Kidney (tissue), 14 donors: ENCODE results near the gene MYO16. TPM values are rescaled to one million over a fixed set of nuclear protein-coding genes. Genes with fewer than 3 reads are reported as not detected.

ENCODE experiments used
- DNase-seq, 5 donors: peaks; one replicate each; pipeline ENCODE4 v3.0.0-alpha.2; 2013 to 2020
- FAIRE-seq: peaks from 2 replicates; lab custom pipeline; 2012; peaks lifted over from hg19 to GRCh38; lab: Jason Lieb, UNC
- H3K27ac ChIP-seq, 2 donors: one replicate each; pipeline ENCODE4 v1.7.0; 2013; ENCODE audit warnings: low read depth in 2 of 2, low read length in 2 of 2, inconsistent platforms in 1 of 2
- H3K27me3 ChIP-seq: one replicate; pipeline ENCODE4 v1.7.1; 2013; ENCODE audit warnings: low read length, inconsistent platforms; ENCODE audit not compliant: control insufficient read depth, insufficient read depth
- H3K36me3 ChIP-seq, 3 donors: one replicate each; pipeline versions ENCODE4 v1.7.0 to v1.7.1; 2013; ENCODE audit warnings: low read length in 3 of 3, control low read depth in 1 of 3, inconsistent platforms in 1 of 3; ENCODE audit not compliant: insufficient read depth in 3 of 3, control insufficient read depth in 2 of 3
- H3K4me1 ChIP-seq, 3 donors: one replicate each; pipeline versions ENCODE4 v1.7.0 to v1.7.1; 2013; ENCODE audit warnings: low read length in 3 of 3, inconsistent platforms in 1 of 3, low read depth in 1 of 3; ENCODE audit not compliant: control insufficient read depth in 2 of 3, insufficient read depth in 2 of 3
- H3K4me3 ChIP-seq, 3 donors: one replicate each; pipeline versions ENCODE4 v1.7.0 to v1.8.1; 2013; ENCODE audit warnings: low read length in 3 of 3, control low read depth in 1 of 3, inconsistent platforms in 1 of 3
- H3K9ac ChIP-seq, 3 donors: one replicate each; pipeline versions ENCODE4 v1.7.0 to v1.7.1; 2013; ENCODE audit warnings: low read length in 3 of 3, control low read depth in 1 of 3, inconsistent platforms in 1 of 3
- H3K9me3 ChIP-seq, 3 donors: one replicate each; pipeline versions ENCODE4 v1.7.0 to v1.7.1; 2013; ENCODE audit warnings: low read length in 3 of 3, control low read depth in 1 of 3, inconsistent platforms in 1 of 3; ENCODE audit not compliant: control insufficient read depth in 2 of 3, insufficient read depth in 1 of 3
- CTCF ChIP-seq: IDR thresholded peaks from 3 replicates; pipeline ENCODE4 v1.5.1; 2012; ENCODE audit warnings: mild to moderate bottlenecking, moderate library complexity, borderline replicate concordance; ENCODE audit not compliant: insufficient read depth; ENCODE audit errors: extremely low read depth
- intact Hi-C: fragments of 100-400 bp; cut with DNase I; formaldehyde crosslinking; loops from one replicate; pipeline ENCODE4 v1.11.1; 2022
- polyA plus RNA-seq: library from polyadenylated mRNA; stranded (reverse); fragments of 350-450 nt; fragmentation: Illumina TruSeq; extraction: RNeasy Lipid Tissue Mini Kit (QIAGEN cat#74804); gene quantifications from one replicate; pipeline ENCODE4 v1.2.3, GENCODE V29; 2014; ENCODE audit warnings: low read depth, low replicate concordance; ENCODE audit not compliant: insufficient read depth
- total RNA-seq: library from RNA; stranded (reverse); fragmentation: NEBNext Ultra II Directional; extraction: Animal tissue kit (Norgen Biotek cat#: 25700); gene quantifications from one replicate; pipeline ENCODE4 v1.2.1, GENCODE V29; 2021
- donor health status: control.
- donor health status: control.
- donor health status: control.
- donor health status: control.
- donor health status: control.
- donor health status: DM: yes; HTN: yes; CAD: no.
- donor health status: Normal renal cell carcinoma (clear cell type).

The MYO16 gene
- total and polyA plus RNA-seq, 2 donors from 2014 or later: 0.22 to 0.43 TPM

GRCh38 chr13:108833531-108833930 lies 204.1 kb downstream of the MYO16 start:
- TF ChIP-seq CTCF: no peak
- no peak for FAIRE-seq

GRCh38 chr13:108834193-108834592 lies 204.8 kb downstream of the MYO16 start:
- Histone ChIP-seq H3K27me3 (no peaks in the 10 kb centered on the region), H3K9ac (no peak overlapping the region), H3K9me3 (no peaks in the 10 kb centered on the region), H3K4me1 (no peaks in the 10 kb centered on the region), H3K27ac (no peak overlapping the region), H3K4me3 (no peak overlapping the region), H3K36me3 (no peaks in the 10 kb centered on the region)
- DNase-seq (no peak), FAIRE-seq (no peak)
- TF ChIP-seq CTCF: no peak
- intact Hi-C loops: no loop called here

More at GRCh38 chr13:108833531-108833930, 204.1 kb downstream of the MYO16 start:
- Histone ChIP-seq H3K27me3 (no peaks in the 10 kb centered on the region), H3K4me1 (no peaks in the 10 kb centered on the region), H3K9ac (no peak overlapping the region), H3K27ac (no peak overlapping the region), H3K4me3 (no peak overlapping the region), H3K36me3 (no peaks in the 10 kb centered on the region), H3K9me3 (peaks cover 0 to 3% (median 0%) of the 10 kb centered on the region in 3 donors)
- intact Hi-C loops: no loop called here
- no peak for DNase-seq

GRCh38 chr13:108835083-108835482 lies 205.7 kb downstream of the MYO16 start:
- Histone ChIP-seq H3K4me3 (no peak overlapping the region), H3K9me3 (no peaks in the 10 kb centered on the region), H3K9ac (no peak overlapping the region), H3K4me1 (no peaks in the 10 kb centered on the region), H3K27ac (no peak overlapping the region), H3K36me3 (no peaks in the 10 kb centered on the region), H3K27me3 (no peaks in the 10 kb centered on the region)
- FAIRE-seq (no peak), DNase-seq (no peak)
- no peak for TF ChIP-seq CTCF
- intact Hi-C loops: no loop called here

- no peak for TF ChIP-seq CTCF
- H3K27ac ChIP-seq: no peak overlapping the region
- intact Hi-C loops: no loop called here
These were observed 221.3 kb downstream of the MYO16 start for GRCh38 chr13:108850691-108851090.

More at GRCh38 chr13:108850691-108851090, 221.3 kb downstream of the MYO16 start:
- H3K9ac ChIP-seq: no peak overlapping the region
- no peak overlapping the region for H3K4me3 ChIP-seq
- DNase-seq: no peak
- no peaks in the 10 kb centered on the region for H3K4me1 ChIP-seq
- H3K9me3 ChIP-seq: no peaks in the 10 kb centered on the region
- no peaks in the 10 kb centered on the region for H3K36me3 ChIP-seq
- no peak for FAIRE-seq
- no peaks in the 10 kb centered on the region for H3K27me3 ChIP-seq
